Raji (cell line): ENCODE measurements around the gene PHKA2.

Source experiments
- POLR2A ChIP-seq: IDR thresholded peaks from 2 replicates; pipeline ENCODE4 v1.6.1; 2011; ENCODE audit warnings: low read depth, low read length, control low read depth; ENCODE audit not compliant: insufficient read depth

PHKA2 gene

GRCh38 chrX:18949291-18949943 lies 34.5 kb downstream of the PHKA2 start:
- TF ChIP-seq POLR2A = no peak

DNA sequence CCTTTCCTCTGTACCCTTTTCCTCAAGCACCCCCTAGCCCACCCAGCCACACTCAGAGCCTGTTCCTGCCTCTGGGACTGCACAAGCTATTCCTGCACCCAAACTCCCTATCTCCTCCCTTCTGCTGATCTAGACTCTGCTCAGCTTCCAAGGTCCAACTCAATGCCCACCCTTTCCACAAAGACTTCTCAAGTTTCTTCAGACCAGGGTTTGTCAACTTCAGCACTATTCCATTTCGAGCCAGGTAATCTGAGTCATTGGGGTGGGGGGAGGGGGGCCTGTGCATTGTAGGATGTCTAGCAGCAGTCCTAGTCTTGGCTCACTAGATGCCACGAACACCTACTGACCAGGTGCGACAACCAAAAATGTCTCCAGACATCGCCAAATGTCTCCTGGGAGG lies 37.3 kb downstream of the PHKA2 start:
- TF ChIP-seq POLR2A = no peak

DNA sequence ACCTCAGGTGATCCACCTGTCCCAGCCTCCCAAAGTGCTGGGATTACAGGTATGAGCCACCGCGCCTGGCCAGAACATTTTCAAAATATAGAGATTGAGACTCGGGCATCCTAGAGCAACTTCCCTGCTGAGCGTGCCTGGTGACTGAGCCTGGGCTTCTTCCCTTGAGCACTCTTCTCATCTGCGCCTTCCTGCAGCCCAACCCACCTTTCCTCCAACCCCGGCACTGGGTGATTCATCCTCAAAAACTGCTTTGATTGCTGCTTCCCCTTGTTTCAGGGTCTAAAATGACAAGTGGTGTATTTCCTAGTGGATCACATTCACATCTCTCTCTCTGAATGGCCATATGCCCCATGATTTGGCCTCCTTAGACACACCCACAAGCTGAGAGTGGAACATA lies 37.8 kb downstream of the PHKA2 start:
- TF ChIP-seq POLR2A = no peak

DNA sequence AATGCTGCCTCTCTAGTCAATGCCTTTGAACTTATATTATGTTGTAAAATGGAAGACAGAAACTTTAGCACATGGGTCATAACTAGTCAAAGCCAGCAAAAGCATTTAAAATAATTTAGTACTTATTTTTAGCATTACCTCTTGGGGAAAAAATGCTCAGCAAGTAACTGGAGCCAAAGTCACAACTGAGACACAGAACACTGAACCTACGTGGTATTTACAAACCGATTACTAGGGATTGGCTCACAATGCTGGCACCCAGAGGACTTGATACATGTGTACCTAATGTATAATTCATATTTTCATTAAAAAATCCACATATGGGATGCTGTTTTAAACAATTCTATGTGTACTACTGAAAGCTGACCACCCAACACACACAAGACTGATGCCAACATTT lies 38.4 kb downstream of the PHKA2 start:
- TF ChIP-seq POLR2A = no peak

GRCh38 chrX:18944482-18944881 lies 39.4 kb downstream of the PHKA2 start:
- no peak for TF ChIP-seq POLR2A

DNA sequence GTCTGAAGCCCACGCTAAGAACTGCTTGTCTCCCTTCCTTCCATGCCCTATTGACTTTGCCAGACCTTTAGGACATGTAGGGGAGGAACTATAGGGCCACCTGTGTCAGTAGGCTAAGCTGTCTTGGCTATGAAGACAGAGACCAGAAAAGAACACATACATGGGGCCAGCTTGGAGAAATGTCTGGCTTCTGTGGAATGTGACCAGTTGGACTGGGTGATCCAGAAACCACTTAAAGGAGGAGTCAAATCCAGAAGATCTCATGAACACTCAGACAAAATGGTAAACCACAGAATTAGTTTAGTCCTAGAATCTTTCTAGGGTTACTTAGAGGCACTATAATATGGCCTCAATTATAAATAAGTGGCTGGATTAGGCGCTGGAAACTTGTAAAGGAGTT lies 42.0 kb downstream of the PHKA2 start:
- no peak for TF ChIP-seq POLR2A

- TF ChIP-seq POLR2A = no peak
Measured at GRCh38 chrX:18938710-18939109, 45.2 kb downstream of the PHKA2 start.

GRCh38 chrX:18937173-18937572 lies 46.7 kb downstream of the PHKA2 start:
- no peak for TF ChIP-seq POLR2A

DNA sequence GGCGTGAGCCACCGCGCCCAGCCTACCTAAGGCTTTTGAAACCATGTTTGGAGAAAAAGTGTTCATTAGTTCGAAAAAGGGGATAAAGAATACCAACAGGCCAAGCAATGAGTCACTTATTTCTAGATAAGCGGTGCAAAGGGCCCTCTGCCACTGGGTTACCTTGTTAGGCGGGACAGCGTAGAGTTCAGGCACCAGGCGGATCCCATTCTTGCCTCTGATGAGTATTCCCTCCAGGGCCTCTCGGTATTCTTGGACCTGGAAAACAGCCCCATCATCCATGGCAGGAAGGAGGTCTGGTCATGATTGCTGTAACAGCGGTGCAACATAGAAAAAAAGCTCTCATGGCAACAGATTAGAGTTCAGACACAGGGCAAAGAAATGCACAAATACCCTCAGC lies 48.0 kb downstream of the PHKA2 start:
- TF ChIP-seq POLR2A = no peak

GRCh38 chrX:18934708-18935107 lies 49.2 kb downstream of the PHKA2 start:
- TF ChIP-seq POLR2A = no peak

- no peak for TF ChIP-seq POLR2A
Measured at GRCh38 chrX:18933617-18934016, 50.3 kb downstream of the PHKA2 start.

DNA sequence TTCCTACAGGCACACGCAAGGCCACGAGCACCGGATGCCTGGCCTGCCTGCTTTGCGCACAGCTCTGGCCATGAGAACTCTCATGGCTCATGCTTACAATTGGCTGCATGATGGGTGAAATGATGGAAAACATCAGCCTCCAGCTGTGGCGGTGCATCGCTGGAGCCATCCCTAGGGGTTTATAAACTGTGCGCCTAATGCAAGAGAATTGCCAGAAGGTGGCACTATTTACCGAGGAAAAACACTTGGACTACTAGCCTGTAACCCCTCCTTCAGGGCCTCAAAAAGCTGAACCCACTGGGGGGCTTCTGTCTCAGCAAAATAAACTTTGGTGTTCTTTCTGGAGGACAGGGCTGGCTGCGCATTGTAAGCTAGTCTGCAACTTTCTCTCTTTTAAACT lies 51.9 kb downstream of the PHKA2 start:
- no peak for TF ChIP-seq POLR2A

GRCh38 chrX:18929775-18930174 lies 54.1 kb downstream of the PHKA2 start:
- no peak for TF ChIP-seq POLR2A

GRCh38 chrX:18927558-18927957 lies 56.4 kb downstream of the PHKA2 start:
- TF ChIP-seq POLR2A = no peak

DNA sequence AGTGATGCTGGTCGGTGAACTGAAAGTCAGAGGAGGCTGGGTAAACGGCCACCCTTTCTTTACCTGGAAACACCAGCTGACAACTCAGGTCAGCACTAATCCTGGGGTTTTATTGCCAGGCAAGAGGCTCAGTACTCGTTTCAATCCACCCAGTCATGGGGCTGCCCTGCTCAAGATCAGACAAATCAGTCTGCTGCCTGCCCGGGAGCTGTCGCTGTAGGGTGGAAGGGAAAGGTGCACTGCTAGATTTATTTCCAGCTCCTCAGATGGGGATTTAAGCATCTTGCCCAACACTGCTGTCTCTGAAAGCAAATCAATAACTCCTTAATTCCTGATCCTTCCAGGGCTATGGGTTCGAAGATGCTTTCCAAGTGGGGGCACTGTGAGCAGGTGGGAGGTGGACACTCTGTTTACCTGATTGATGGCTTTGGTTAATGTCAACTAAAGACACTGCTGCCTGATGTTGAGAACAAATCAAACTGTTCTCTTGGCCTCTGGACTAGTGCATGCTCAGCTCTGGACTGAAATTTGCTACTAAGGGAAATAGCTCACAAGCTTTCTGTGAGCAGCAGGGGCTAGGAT lies 59.3 kb downstream of the PHKA2 start:
- no peak for TF ChIP-seq POLR2A

GRCh38 chrX:18920566-18920965 lies 63.3 kb downstream of the PHKA2 start:
- TF ChIP-seq POLR2A = no peak

DNA sequence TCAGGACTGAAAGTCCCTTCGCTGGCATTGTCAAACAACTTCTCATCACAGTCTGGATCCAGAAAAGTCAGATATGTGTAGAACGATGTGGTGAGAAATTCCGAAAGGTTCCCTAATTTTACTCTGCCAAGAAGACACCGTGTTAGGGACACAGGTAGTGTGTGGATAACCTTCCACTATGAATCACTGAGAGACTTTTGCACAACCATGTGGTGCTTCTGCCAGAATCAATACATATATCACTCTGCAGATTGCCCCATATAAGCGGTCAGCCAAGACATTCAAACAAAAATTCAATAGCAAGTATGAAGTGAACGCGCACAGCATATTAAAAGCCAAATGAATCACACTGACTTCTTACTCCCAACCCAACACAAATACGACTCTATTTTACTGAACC lies 63.8 kb downstream of the PHKA2 start:
- TF ChIP-seq POLR2A = no peak
